ENCODE data around the gene RAPGEF3. TPM values are rescaled to one million over a fixed set of nuclear protein-coding genes. Genes with fewer than 3 reads are reported as not detected.

The RAPGEF3 gene
- total and polyA plus RNA-seq, 2 of the 8 experiments (the other 6 are each of a cell fraction or from before 2014, with no cell fraction given), result 5.0 to 9.4 TPM

GRCh38 chr12:47774663-47775062 lies 16.0 kb upstream of the RAPGEF3 start (continued):
- no peak for TF ChIP-seq YY1 (IDR thresholded peaks at IDR 0.05; ENCODE audit: low read depth, low read length)
- no peak for TF ChIP-seq BACH1 (IDR thresholded peaks at IDR 0.05; ENCODE audit: low read length)
- TF ChIP-seq PHF8 (conservative IDR thresholded peaks at IDR 0.05; ENCODE audit: low read depth, low read length), result no peak

All from H1 (cell line).